Trophoblast cell (in vitro differentiated cells and primary cell): ENCODE measurements around the gene ETV3.
"Not testable (repeated sequence)": the region's sequence is repeated elsewhere in the genome, so short reads cannot be mapped to it uniquely, and the experiment has no call there.

Experiments
- DNase-seq, 2 donors: peaks; one replicate each; pipeline ENCODE4 v3.0.0-alpha.2; 2016
- H2AFZ ChIP-seq: 2 replicates; pipeline ENCODE4 v1.6.1; 2013; ENCODE audit warnings: low read length, moderate library complexity, mild to moderate bottlenecking; ENCODE audit not compliant: insufficient read depth, poor library complexity
- H2AK5ac ChIP-seq: 2 replicates; pipeline ENCODE4 v1.6.1; 2013; ENCODE audit warnings: mild to moderate bottlenecking, low read length
- H2BK120ac ChIP-seq: 2 replicates; pipeline ENCODE4 v1.6.1; 2013; ENCODE audit warnings: low read length, mild to moderate bottlenecking, moderate library complexity; ENCODE audit not compliant: insufficient read depth, poor library complexity
- H2BK12ac ChIP-seq: 2 replicates; pipeline ENCODE4 v1.6.1; 2013; ENCODE audit warnings: mild to moderate bottlenecking, low read length, moderate library complexity
- H2BK5ac ChIP-seq: 2 replicates; pipeline ENCODE4 v1.6.1; 2013; ENCODE audit warnings: low read length, low read depth, moderate library complexity, mild to moderate bottlenecking; ENCODE audit not compliant: poor library complexity
- H3K14ac ChIP-seq: 2 replicates; pipeline ENCODE4 v1.6.1; 2013; ENCODE audit warnings: mild to moderate bottlenecking, low read length
- H3K18ac ChIP-seq: 2 replicates; pipeline ENCODE4 v1.6.1; 2013; ENCODE audit warnings: mild to moderate bottlenecking, low read length
- H3K23ac ChIP-seq: 2 replicates; pipeline ENCODE4 v1.6.1; 2013; ENCODE audit warnings: low read length
- H3K27ac ChIP-seq: 2 replicates; pipeline ENCODE4 v1.5.1; 2013; ENCODE audit warnings: low read depth, mild to moderate bottlenecking, inconsistent platforms, low read length, moderate library complexity
- H3K27me3 ChIP-seq: 2 replicates; pipeline ENCODE4 v1.6.1; 2013; ENCODE audit warnings: inconsistent platforms, mild to moderate bottlenecking, low read length, moderate library complexity; ENCODE audit not compliant: insufficient read depth
- H3K36me3 ChIP-seq, 2 experiments: 1 replicate in 1 of 2; 2 replicates in 1 of 2; pipeline ENCODE4 v1.6.1; 2013; ENCODE audit warnings: low read length in 2 of 2, mild to moderate bottlenecking in 2 of 2, moderate library complexity in 1 of 2; ENCODE audit not compliant: insufficient read depth in 2 of 2, control insufficient read depth in 1 of 2
- H3K4ac ChIP-seq: 2 replicates; pipeline ENCODE4 v1.6.1; 2013; ENCODE audit warnings: low read depth, mild to moderate bottlenecking, low read length, moderate library complexity
- H3K4me1 ChIP-seq, 2 experiments: 1 replicate in 1 of 2; 2 replicates in 1 of 2; pipeline ENCODE4 v1.6.1; 2013; ENCODE audit warnings: low read length in 2 of 2, mild to moderate bottlenecking in 2 of 2, moderate library complexity in 1 of 2; ENCODE audit not compliant: insufficient read depth in 2 of 2, control insufficient read depth in 1 of 2
- H3K4me2 ChIP-seq: 2 replicates; pipeline ENCODE4 v1.6.1; 2013; ENCODE audit warnings: inconsistent platforms, mild to moderate bottlenecking, low read length, moderate library complexity
- H3K4me3 ChIP-seq: 2 replicates; pipeline ENCODE4 v1.5.1; 2013; ENCODE audit warnings: mild to moderate bottlenecking, low read depth, low read length, inconsistent platforms
- H3K79me1 ChIP-seq: one replicate; pipeline ENCODE4 v1.6.1; 2013; ENCODE audit warnings: low read length
- H3K79me2 ChIP-seq: 2 replicates; pipeline ENCODE4 v1.6.1; 2013; ENCODE audit warnings: low read length, mild to moderate bottlenecking; ENCODE audit not compliant: control insufficient read depth, insufficient read depth, poor library complexity
- H3K9ac ChIP-seq: 2 replicates; pipeline ENCODE4 v1.6.1; 2013; ENCODE audit warnings: mild to moderate bottlenecking, low read length
- H3K9me3 ChIP-seq: 2 replicates; pipeline ENCODE4 v1.6.1; 2013; ENCODE audit warnings: low read depth, mild to moderate bottlenecking, control low read depth, inconsistent platforms, low read length; ENCODE audit not compliant: insufficient read depth
- H4K12ac ChIP-seq: 2 replicates; pipeline ENCODE4 v1.6.1; 2013; ENCODE audit warnings: low read depth, mild to moderate bottlenecking, low read length, moderate library complexity
- H4K8ac ChIP-seq: 2 replicates; pipeline ENCODE4 v1.6.1; 2013; ENCODE audit warnings: low read depth, mild to moderate bottlenecking, low read length, moderate library complexity
- H4K91ac ChIP-seq: one replicate; pipeline ENCODE4 v1.6.1; 2013; ENCODE audit warnings: low read depth, mild to moderate bottlenecking, low read length, moderate library complexity
- WGBS: extraction: QIAGEN DNeasy Blood & Tissue Kit; methylation state at CpG from one replicate; pipeline ENCODE4 v1.1.7; 2013; ENCODE audit warnings: missing lambda C conversion rate; ENCODE audit not compliant: insufficient read length, insufficient coverage; ENCODE audit errors: extremely low coverage; 5-methylcytosine and 5-hydroxymethylcytosine counted together

The ETV3 gene

DNA sequence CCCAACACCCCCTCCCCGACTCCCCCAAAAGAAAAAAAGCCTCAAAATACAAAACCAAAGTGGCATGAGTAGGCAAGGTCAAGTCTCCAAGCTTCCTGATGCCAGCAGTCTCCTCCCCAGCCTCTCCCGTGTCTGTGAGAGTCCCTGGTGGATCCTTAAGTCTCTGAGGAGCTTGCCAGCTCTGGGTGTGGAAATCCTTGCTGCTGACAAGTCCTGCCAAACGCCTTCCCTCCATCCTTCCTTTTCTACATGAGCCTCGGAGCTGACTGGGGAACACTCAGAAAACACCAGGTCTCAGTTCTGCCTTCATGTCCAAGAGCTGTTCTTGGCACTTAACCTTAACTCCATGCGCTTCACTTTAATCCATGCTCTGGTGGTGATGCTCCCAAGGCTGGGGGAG lies 34.9 kb downstream of the ETV3 start:
- H4K8ac ChIP-seq = no peak overlapping the region
- H4K91ac ChIP-seq = no peak overlapping the region
- H3K79me2 ChIP-seq = no peaks in the 10 kb centered on the region
- no peaks in the 10 kb centered on the region for H3K4me1 ChIP-seq
- H3K27me3 ChIP-seq = no peaks in the 10 kb centered on the region
- H4K12ac ChIP-seq = no peak overlapping the region
- H2BK120ac ChIP-seq = no peak overlapping the region
- no peak overlapping the region for H3K27ac ChIP-seq
- no CpG with 5 or more reads among the region's 5 CpGs for WGBS
- no peak overlapping the region for H2BK12ac ChIP-seq
- H3K14ac ChIP-seq = no peak overlapping the region
- H3K36me3 ChIP-seq = no peaks in the 10 kb centered on the region
- H2AK5ac ChIP-seq = no peak overlapping the region
- DNase-seq = no peak
- no peak overlapping the region for H3K18ac ChIP-seq
- H3K9me3 ChIP-seq = no peaks in the 10 kb centered on the region
- H2BK5ac ChIP-seq = no peak overlapping the region
- no peak overlapping the region for H3K9ac ChIP-seq
- H3K4ac ChIP-seq = no peak overlapping the region
- H3K4me2 ChIP-seq = no peak overlapping the region
- no peak overlapping the region for H3K4me3 ChIP-seq
- no peak overlapping the region for H3K23ac ChIP-seq
- H3K79me1 ChIP-seq = no peaks in the 10 kb centered on the region
- H2AFZ ChIP-seq = no peak overlapping the region

DNA sequence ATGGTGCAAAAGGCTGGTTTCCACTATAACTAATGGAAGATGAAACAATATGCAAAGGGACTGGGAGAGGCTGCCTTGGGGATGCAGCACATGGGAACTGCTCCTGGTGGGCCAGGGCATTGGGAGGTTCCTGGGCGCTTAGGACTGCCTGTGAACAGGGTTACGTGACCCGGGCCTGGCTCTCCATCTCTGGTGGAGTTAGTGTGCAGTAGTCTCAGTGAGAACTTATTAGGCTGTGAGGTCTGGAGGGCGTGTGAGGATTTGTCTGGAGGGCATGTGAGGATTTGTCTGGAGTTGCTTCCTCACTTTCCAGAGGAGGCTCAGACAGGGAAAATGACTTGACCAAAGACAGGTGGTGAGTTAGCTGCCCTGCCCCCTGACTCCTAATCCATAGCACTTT lies 37.0 kb downstream of the ETV3 start:
- H4K91ac ChIP-seq = no peak overlapping the region
- H3K9ac ChIP-seq = no peak overlapping the region
- no peak overlapping the region for H4K12ac ChIP-seq
- H4K8ac ChIP-seq = no peak overlapping the region
- no peak overlapping the region for H2BK5ac ChIP-seq
- H3K14ac ChIP-seq = no peak overlapping the region
- H3K27me3 ChIP-seq = no peaks in the 10 kb centered on the region
- H3K4me2 ChIP-seq = no peak overlapping the region
- H2BK12ac ChIP-seq = no peak overlapping the region
- no peak overlapping the region for H3K4me3 ChIP-seq
- H2AK5ac ChIP-seq = no peak overlapping the region
- H3K23ac ChIP-seq = no peak overlapping the region
- H3K36me3 ChIP-seq = no peaks in the 10 kb centered on the region
- H3K18ac ChIP-seq = no peak overlapping the region
- no CpG with 5 or more reads among the region's 4 CpGs for WGBS
- H2AFZ ChIP-seq = no peak overlapping the region
- H3K79me2 ChIP-seq = no peaks in the 10 kb centered on the region
- no peak overlapping the region for H3K4ac ChIP-seq
- H3K27ac ChIP-seq = no peak overlapping the region
- no peaks in the 10 kb centered on the region for H3K79me1 ChIP-seq
- no peaks in the 10 kb centered on the region for H3K9me3 ChIP-seq
- H2BK120ac ChIP-seq = no peak overlapping the region
- DNase-seq = no peak
- H3K4me1 ChIP-seq = no peaks in the 10 kb centered on the region

GRCh38 chr1:157099633-157100009 lies 38.6 kb downstream of the ETV3 start, which contains the start of gene ETV3L:
TSS of gene ETV3L (minus strand) at chr1:157099808. CDS start at chr1:157099523, 285 bp downstream.
- Histone ChIP-seq H2AK5ac (no peak within 1 kb of the TSS), H2BK5ac (no peak within 1 kb of the TSS), H3K27ac (no peak within 1 kb of the TSS), H2BK12ac (no peak within 1 kb of the TSS), H3K4me3 (no peak within 1 kb of the TSS), H2AFZ (no peak within 1 kb of the TSS), H3K4ac (no peak within 1 kb of the TSS), H4K91ac (no peak within 1 kb of the TSS), H3K18ac (no peak within 1 kb of the TSS), H3K27me3 (no peaks in the 10 kb centered on the region), H3K79me2 (no peaks in the 10 kb centered on the region), H3K9ac (no peak within 1 kb of the TSS), H4K12ac (no peak within 1 kb of the TSS), H3K79me1 (no peaks in the 10 kb centered on the region), H3K9me3 (peaks cover 2% of the 10 kb centered on the region), H3K14ac (no peak within 1 kb of the TSS), H2BK120ac (no peak within 1 kb of the TSS), H3K23ac (no peak within 1 kb of the TSS), H3K4me2 (no peak within 1 kb of the TSS), H3K4me1 (no peaks in the 10 kb centered on the region), H4K8ac (no peak within 1 kb of the TSS), H3K36me3 (no peaks in the 10 kb centered on the region)
- DNase-seq = no peak
- WGBS = no CpG with 5 or more reads among the region's 3 CpGs

DNA sequence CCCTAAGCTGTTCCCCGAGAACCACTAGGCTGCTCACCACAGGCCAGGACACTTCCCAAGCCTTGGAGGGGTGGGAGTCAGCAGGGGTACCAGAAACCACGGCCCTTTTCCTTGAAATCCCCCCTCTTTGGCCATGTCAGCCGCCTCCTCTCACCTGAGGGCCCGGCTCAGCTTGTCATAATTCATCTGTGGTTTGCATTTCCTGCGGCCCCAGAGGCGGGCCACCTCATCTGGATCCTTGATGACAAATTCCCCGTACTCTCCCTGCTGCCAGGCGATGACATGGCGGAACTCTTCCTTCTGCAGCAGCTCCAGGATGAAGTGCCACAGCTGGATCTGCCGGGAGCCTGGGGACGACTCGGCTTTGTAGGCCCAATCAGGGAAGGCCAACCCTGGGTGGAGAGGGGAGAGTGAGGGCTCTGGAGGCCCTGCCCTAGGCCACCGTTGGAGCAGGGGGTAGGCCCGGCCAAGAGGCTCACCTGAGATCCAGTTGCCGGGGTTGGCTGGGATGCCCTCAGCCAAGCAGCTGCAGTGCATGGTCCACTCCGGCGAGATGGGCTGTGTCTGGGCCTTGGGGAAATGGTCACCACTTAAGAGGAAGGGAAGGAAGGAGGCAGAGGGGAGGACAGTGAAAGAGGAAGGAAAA lies 39.1 kb downstream of the ETV3 start:
- not testable (repeated sequence) for H2BK120ac ChIP-seq, H2BK12ac ChIP-seq, H3K4me3 ChIP-seq, H2AFZ ChIP-seq, H4K91ac ChIP-seq, H4K12ac ChIP-seq, H3K9me3 ChIP-seq, H3K23ac ChIP-seq, H3K18ac ChIP-seq, H3K4ac ChIP-seq, H3K4me2 ChIP-seq, H3K27ac ChIP-seq, H3K36me3 ChIP-seq, H2AK5ac ChIP-seq, H3K4me1 ChIP-seq, H3K27me3 ChIP-seq, H3K79me2 ChIP-seq, H3K14ac ChIP-seq, DNase-seq, H3K9ac ChIP-seq, H2BK5ac ChIP-seq, H3K79me1 ChIP-seq, H4K8ac ChIP-seq
- WGBS = no CpG with 5 or more reads among the region's 17 CpGs
